IMR-90 (cell line): ENCODE measurements around the gene WNT10A. TPM values are rescaled to one million over a fixed set of nuclear protein-coding genes. Genes with fewer than 3 reads are reported as not detected.

Source experiments
- ATAC-seq: fragments of 200-7000 bp; cut with Tn5 transposase; 2 replicates; pipeline ENCODE4 v1.9.1; 2020; ENCODE audit warnings: low read depth, mild to moderate bottlenecking, moderate library complexity
- BruUV-seq: library from RNA; stranded (reverse); fragments of 400-500 nt; replicated peaks from 2 replicates; lab custom pipeline; 2021; lab: Mats Ljungman, UMichigan
- CTCF ChIA-PET: fragments of 300-600 bp; formaldehyde crosslinking; extraction: SDS; loops from one replicate; lab custom pipeline; 2021; ENCODE audit warnings: antibody characterized with exemption; lab: Yijun Ruan, JAX
- POLR2A ChIA-PET: fragments of 300-600 bp; sonication (Branson Sonifier 250); formaldehyde crosslinking; loops from one replicate; lab custom pipeline; 2022; ENCODE audit warnings: antibody characterized with exemption; ENCODE audit not compliant: unreplicated experiment; lab: Charles Lee
- DNase-seq: peaks from one replicate; pipeline ENCODE4 v3.0.0; 2013
- H2AFZ ChIP-seq: replicated peaks from 2 replicates; pipeline ENCODE3; 2013; ENCODE audit warnings: low read length, mild to moderate bottlenecking; ENCODE audit not compliant: poor library complexity
- H2AK5ac ChIP-seq: 2 replicates; pipeline ENCODE4 v1.6.1; 2013; ENCODE audit warnings: low read depth, low read length, inconsistent platforms
- H2AK9ac ChIP-seq: replicated peaks from 2 replicates; pipeline ENCODE3; 2013; ENCODE audit warnings: mild to moderate bottlenecking, low read depth, low read length, moderate library complexity; ENCODE audit not compliant: poor library complexity
- H2BK120ac ChIP-seq: 2 replicates; pipeline ENCODE4 v1.6.1; 2013; ENCODE audit warnings: low read depth, low read length, inconsistent platforms
- H2BK15ac ChIP-seq: 3 replicates; pipeline ENCODE4 v1.6.1; 2013; ENCODE audit warnings: low read depth, low read length, inconsistent platforms
- H2BK20ac ChIP-seq: 2 replicates; pipeline ENCODE4 v1.6.1; 2013; ENCODE audit warnings: low read depth, mild to moderate bottlenecking, inconsistent platforms, low read length, moderate library complexity
- H2BK5ac ChIP-seq: 2 replicates; pipeline ENCODE4 v1.6.1; 2013; ENCODE audit warnings: mild to moderate bottlenecking, low read depth, low read length, inconsistent platforms; ENCODE audit not compliant: poor library complexity, severe bottlenecking
- H3K14ac ChIP-seq: replicated peaks from 2 replicates; pipeline ENCODE4 v1.6.1; 2013; ENCODE audit warnings: low read depth, low read length, inconsistent platforms
- H3K18ac ChIP-seq: 2 replicates; pipeline ENCODE4 v1.6.1; 2013; ENCODE audit warnings: low read depth, low read length, control low read depth
- H3K23ac ChIP-seq: 2 replicates; pipeline ENCODE4 v1.6.1; 2013; ENCODE audit warnings: low read depth, low read length, inconsistent platforms
- H3K27ac ChIP-seq: 2 replicates; pipeline ENCODE4 v1.5.1; 2013; ENCODE audit warnings: mild to moderate bottlenecking, control low read depth, low read length; ENCODE audit not compliant: insufficient read depth
- H3K27me3 ChIP-seq: 2 replicates; pipeline ENCODE4 v1.6.1; 2013; ENCODE audit warnings: low read length; ENCODE audit not compliant: control insufficient read depth, insufficient read depth
- H3K36me3 ChIP-seq: 2 replicates; pipeline ENCODE4 v1.6.1; 2013; ENCODE audit warnings: low read length, mixed read lengths; ENCODE audit not compliant: control insufficient read depth, insufficient read depth
- H3K4ac ChIP-seq: 2 replicates; pipeline ENCODE4 v1.6.1; 2013; ENCODE audit warnings: low read depth, low read length, inconsistent platforms
- H3K4me1 ChIP-seq: 2 replicates; pipeline ENCODE4 v1.6.1; 2013; ENCODE audit warnings: low read length, mixed read lengths; ENCODE audit not compliant: control insufficient read depth, insufficient read depth
- H3K4me2 ChIP-seq: 2 replicates; pipeline ENCODE4 v1.6.1; 2013; ENCODE audit warnings: low read depth, mild to moderate bottlenecking, control low read depth, low read length, moderate library complexity
- H3K4me3 ChIP-seq: 2 replicates; pipeline ENCODE4 v1.5.1; 2013; ENCODE audit warnings: low read depth, mild to moderate bottlenecking, control low read depth, low read length, moderate library complexity; ENCODE audit not compliant: insufficient read depth
- H3K56ac ChIP-seq: 2 replicates; pipeline ENCODE4 v1.6.1; 2013; ENCODE audit warnings: low read length, inconsistent platforms; ENCODE audit not compliant: insufficient read depth; ENCODE audit errors: extremely low read depth
- H3K79me1 ChIP-seq, 2 experiments: 2 replicates each; pipeline ENCODE4 v1.6.1; 2013; ENCODE audit warnings: low read length in 2 of 2, inconsistent platforms in 1 of 2, low read depth in 1 of 2
- H3K9ac ChIP-seq: 2 replicates; pipeline ENCODE4 v1.6.1; 2013; ENCODE audit warnings: low read depth, low read length, control low read depth
- H3K9me1 ChIP-seq: 2 replicates; pipeline ENCODE4 v1.6.1; 2013; ENCODE audit warnings: low read length, inconsistent platforms; ENCODE audit not compliant: insufficient read depth
- H3K9me3 ChIP-seq: 2 replicates; pipeline ENCODE4 v1.6.1; 2013; ENCODE audit warnings: low read length; ENCODE audit not compliant: control insufficient read depth, insufficient read depth
- H4K20me1 ChIP-seq: 2 replicates; pipeline ENCODE4 v1.6.1; 2013; ENCODE audit warnings: low read length, inconsistent platforms; ENCODE audit not compliant: insufficient read depth
- H4K5ac ChIP-seq: 2 replicates; pipeline ENCODE4 v1.6.1; 2013; ENCODE audit warnings: mild to moderate bottlenecking, low read depth, low read length, control low read depth
- H4K8ac ChIP-seq, 2 experiments: 2 replicates each; pipeline ENCODE4 v1.6.1; 2013; ENCODE audit warnings: low read depth in 2 of 2, low read length in 2 of 2, control low read depth in 1 of 2, inconsistent platforms in 1 of 2
- H4K91ac ChIP-seq: 2 replicates; pipeline ENCODE4 v1.6.1; 2013; ENCODE audit warnings: low read depth, low read length, inconsistent platforms; ENCODE audit not compliant: insufficient read depth
- BHLHE40 ChIP-seq: fragments of 150-350 bp; IDR thresholded peaks from 2 replicates; pipeline ENCODE4 v1.6.1; 2016; ENCODE audit warnings: mild to moderate bottlenecking, low read depth, low read length
- CEBPB ChIP-seq: IDR thresholded peaks from 2 replicates; pipeline ENCODE4 v1.6.1; 2012; ENCODE audit warnings: low read depth, low read length, improper control_type of control experiment
- CHD1 ChIP-seq: IDR thresholded peaks from 2 replicates; pipeline ENCODE4 v1.6.1; 2012; ENCODE audit warnings: low read depth, low read length, improper control_type of control experiment
- FOS ChIP-seq: fragments of 150-350 bp; IDR thresholded peaks from 2 replicates; pipeline ENCODE4 v1.6.1; 2016; ENCODE audit warnings: low read depth, low read length
- MXI1 ChIP-seq: IDR thresholded peaks from 2 replicates; pipeline ENCODE4 v1.6.1; 2012; ENCODE audit warnings: low read depth, mild to moderate bottlenecking, low read length, moderate library complexity, borderline replicate concordance
- POLR2A ChIP-seq: IDR thresholded peaks from 2 replicates; pipeline ENCODE4 v1.6.1; 2012; ENCODE audit warnings: mild to moderate bottlenecking, low read depth, low read length
- RCOR1 ChIP-seq: IDR thresholded peaks from 2 replicates; pipeline ENCODE4 v1.6.1; 2012; ENCODE audit warnings: mild to moderate bottlenecking, low read length, improper control_type of control experiment; ENCODE audit not compliant: insufficient replicate concordance
- RFX5 ChIP-seq: IDR thresholded peaks from 2 replicates; pipeline ENCODE4 v1.8.0; 2012; ENCODE audit warnings: low read depth, mild to moderate bottlenecking, low read length, moderate library complexity
- SMC3 ChIP-seq: fragments of 150-350 bp; IDR thresholded peaks from 2 replicates; pipeline ENCODE4 v1.6.1; 2016; ENCODE audit warnings: low read depth, mild to moderate bottlenecking, antibody characterized with exemption, low read length, moderate library complexity
- WGBS, 2 experiments: methylation state at CpG; one replicate each; pipeline versions ENCODE4 v1.1.5 to v1.1.7; 2013; ENCODE audit warnings: missing lambda C conversion rate in 2 of 2; ENCODE audit not compliant: insufficient read length in 1 of 2; ENCODE audit errors: extremely low coverage in 2 of 2; 5-methylcytosine and 5-hydroxymethylcytosine counted together
- dilution Hi-C: fragments of 300-500 bp; cut with HindIII; formaldehyde crosslinking; loops from one replicate; pipeline ENCODE4 v1.14.3; 2018; ENCODE audit warnings: low sequenced_read_pairs; ENCODE audit not compliant: unreplicated experiment
- in situ Hi-C: fragments of 300-500 bp; cut with MboI; formaldehyde crosslinking; loops from 3 replicates; pipeline ENCODE4 v1.14.3; 2019; ENCODE audit warnings: low sequenced_read_pairs, inconsistent platforms, mixed read lengths
- intact Hi-C: fragments of 100-400 bp; cut with micrococcal nuclease; formaldehyde crosslinking; loops from 2 replicates; pipeline ENCODE4 v1.10.0; 2022
- polyA plus RNA-seq, 3 experiments: library from polyadenylated mRNA; depleted of rRNA; stranded (reverse); fragments of >200 nt; gene quantifications; 2 replicates each; pipeline ENCODE4 v1.2.3, GENCODE V29; 2012; ENCODE audit warnings: low replicate concordance in 1 of 3
- total RNA-seq: library from RNA; depleted of rRNA; stranded (reverse); fragments of >200 nt; gene quantifications from 2 replicates; pipeline ENCODE4 v1.2.3, GENCODE V29; 2012
- TF ChIP-seq, protein P1 (sequence below): fragments of 150-350 bp; IDR thresholded peaks from 2 replicates; pipeline ENCODE4 v1.6.1; 2016; ENCODE audit warnings: low read depth, mild to moderate bottlenecking, low read length, moderate library complexity, borderline replicate concordance
- TF ChIP-seq, protein P2 (sequence below): fragments of 150-350 bp; IDR thresholded peaks from 2 replicates; pipeline ENCODE4 v1.6.1; 2017; ENCODE audit warnings: mild to moderate bottlenecking, antibody characterized with exemption, low read length, low read depth
- TF ChIP-seq, protein P3 (sequence below): conservative IDR thresholded peaks from 2 replicates; pipeline ENCODE4 v1.5.1; 2012; ENCODE audit warnings: mild to moderate bottlenecking, low read depth, low read length, improper control_type of control experiment

WNT10A gene
- total and polyA plus RNA-seq, 2 of the 4 experiments (the other 2 are of a cell fraction), result not detected

DNA sequence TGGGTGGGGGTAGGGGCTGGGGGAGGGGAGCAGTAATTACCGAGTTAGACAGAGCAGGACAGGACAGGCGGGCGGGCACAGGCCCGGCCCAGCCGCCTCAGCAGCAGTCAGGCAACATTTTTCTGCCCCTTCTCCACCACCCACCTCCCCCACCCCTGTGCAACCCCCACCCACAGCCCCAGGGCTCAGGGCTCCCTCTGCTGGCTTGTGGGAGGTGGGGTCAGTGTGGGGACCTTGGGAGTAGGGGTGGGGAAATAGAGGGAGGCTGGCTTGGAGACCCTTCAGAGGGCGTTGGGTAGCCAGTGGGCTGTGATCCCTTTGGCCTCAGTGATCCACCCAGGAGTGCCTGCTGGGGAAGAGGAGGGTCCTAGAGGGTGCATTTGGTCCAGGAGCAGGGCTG lies 14.7 kb upstream of the WNT10A start:
- H4K20me1 ChIP-seq, result no peaks in the 10 kb centered on the region
- H4K91ac ChIP-seq, result no peak overlapping the region
- H2BK15ac ChIP-seq, result no peak overlapping the region
- H3K14ac ChIP-seq, result no peak overlapping the region
- POLR2A ChIA-PET, result no interaction called here
- H3K4me2 ChIP-seq, result no peak overlapping the region
- no CpG with 5 or more reads among the region's 6 CpGs for WGBS, 2 experiments
- no peaks in the 10 kb centered on the region for H3K4me1 ChIP-seq
- no peak overlapping the region for H2BK120ac ChIP-seq
- no peak overlapping the region for H4K8ac ChIP-seq
- CTCF ChIA-PET, result no interaction called here
- no peaks in the 10 kb centered on the region for H3K79me1 ChIP-seq
- no peak overlapping the region for H2AK9ac ChIP-seq
- H3K27ac ChIP-seq, result no peak overlapping the region
- H3K4me3 ChIP-seq, result no peak overlapping the region
- H4K5ac ChIP-seq, result no peak overlapping the region
- H3K36me3 ChIP-seq, result no peaks in the 10 kb centered on the region
- no peak for DNase-seq
- H2BK20ac ChIP-seq, result no peak overlapping the region
- H3K9me3 ChIP-seq, result peaks cover 2% of the 10 kb centered on the region; the same call in 1 of the 2 replicates
- no peak overlapping the region for H2AK5ac ChIP-seq
- H2BK5ac ChIP-seq, result no peak overlapping the region
- no peak for ATAC-seq
- H3K18ac ChIP-seq, result no peak overlapping the region
- no peak overlapping the region for H2AFZ ChIP-seq
- intact Hi-C loops (no loop called here), dilution Hi-C loops (no loop called here), in situ Hi-C loops (no loop called here)
- H3K9ac ChIP-seq, result no peak overlapping the region
- no peaks in the 10 kb centered on the region for H3K9me1 ChIP-seq
- no peak overlapping the region for H3K4ac ChIP-seq
- TF ChIP-seq FOS (no peak), RCOR1 (no peak), CHD1 (no peak), RFX5 (no peak), MXI1 (no peak), SMC3 (no peak), BHLHE40 (no peak), POLR2A (no peak), CEBPB (no peak)
- TF ChIP-seq, protein P1, sequence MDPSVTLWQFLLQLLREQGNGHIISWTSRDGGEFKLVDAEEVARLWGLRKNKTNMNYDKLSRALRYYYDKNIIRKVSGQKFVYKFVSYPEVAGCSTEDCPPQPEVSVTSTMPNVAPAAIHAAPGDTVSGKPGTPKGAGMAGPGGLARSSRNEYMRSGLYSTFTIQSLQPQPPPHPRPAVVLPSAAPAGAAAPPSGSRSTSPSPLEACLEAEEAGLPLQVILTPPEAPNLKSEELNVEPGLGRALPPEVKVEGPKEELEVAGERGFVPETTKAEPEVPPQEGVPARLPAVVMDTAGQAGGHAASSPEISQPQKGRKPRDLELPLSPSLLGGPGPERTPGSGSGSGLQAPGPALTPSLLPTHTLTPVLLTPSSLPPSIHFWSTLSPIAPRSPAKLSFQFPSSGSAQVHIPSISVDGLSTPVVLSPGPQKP, result no peak
- TF ChIP-seq, protein P2, sequence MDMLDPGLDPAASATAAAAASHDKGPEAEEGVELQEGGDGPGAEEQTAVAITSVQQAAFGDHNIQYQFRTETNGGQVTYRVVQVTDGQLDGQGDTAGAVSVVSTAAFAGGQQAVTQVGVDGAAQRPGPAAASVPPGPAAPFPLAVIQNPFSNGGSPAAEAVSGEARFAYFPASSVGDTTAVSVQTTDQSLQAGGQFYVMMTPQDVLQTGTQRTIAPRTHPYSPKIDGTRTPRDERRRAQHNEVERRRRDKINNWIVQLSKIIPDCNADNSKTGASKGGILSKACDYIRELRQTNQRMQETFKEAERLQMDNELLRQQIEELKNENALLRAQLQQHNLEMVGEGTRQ, result no peak
- TF ChIP-seq, protein P3, sequence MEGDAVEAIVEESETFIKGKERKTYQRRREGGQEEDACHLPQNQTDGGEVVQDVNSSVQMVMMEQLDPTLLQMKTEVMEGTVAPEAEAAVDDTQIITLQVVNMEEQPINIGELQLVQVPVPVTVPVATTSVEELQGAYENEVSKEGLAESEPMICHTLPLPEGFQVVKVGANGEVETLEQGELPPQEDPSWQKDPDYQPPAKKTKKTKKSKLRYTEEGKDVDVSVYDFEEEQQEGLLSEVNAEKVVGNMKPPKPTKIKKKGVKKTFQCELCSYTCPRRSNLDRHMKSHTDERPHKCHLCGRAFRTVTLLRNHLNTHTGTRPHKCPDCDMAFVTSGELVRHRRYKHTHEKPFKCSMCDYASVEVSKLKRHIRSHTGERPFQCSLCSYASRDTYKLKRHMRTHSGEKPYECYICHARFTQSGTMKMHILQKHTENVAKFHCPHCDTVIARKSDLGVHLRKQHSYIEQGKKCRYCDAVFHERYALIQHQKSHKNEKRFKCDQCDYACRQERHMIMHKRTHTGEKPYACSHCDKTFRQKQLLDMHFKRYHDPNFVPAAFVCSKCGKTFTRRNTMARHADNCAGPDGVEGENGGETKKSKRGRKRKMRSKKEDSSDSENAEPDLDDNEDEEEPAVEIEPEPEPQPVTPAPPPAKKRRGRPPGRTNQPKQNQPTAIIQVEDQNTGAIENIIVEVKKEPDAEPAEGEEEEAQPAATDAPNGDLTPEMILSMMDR, result no peak
- peaks cover 83% of the 10 kb centered on the region for H3K27me3 ChIP-seq
- no peak overlapping the region for H3K23ac ChIP-seq
- BruUV-seq, result no TSS peak
- H3K56ac ChIP-seq, result no peak overlapping the region
